ENCODE measurements around the gene SLC25A26.
A peak's percentile ranks its signal among the peaks of the same experiment; 100 is the strongest.
"Not testable (repeated sequence)": the region's sequence is repeated elsewhere in the genome, so short reads cannot be mapped to it uniquely, and the experiment has no call there.

SLC25A26 gene

GRCh38 chr3:66270701-66271100, 49.9 kb downstream of the SLC25A26 start:
- DNase-seq, result no peak

- no peak for DNase-seq
Observed at GRCh38 chr3:66271231-66271630, 50.4 kb downstream of the SLC25A26 start.

- no peak for DNase-seq
Observed at GRCh38 chr3:66272016-66272415, 51.2 kb downstream of the SLC25A26 start.

GRCh38 chr3:66274837-66275236, 54.0 kb downstream of the SLC25A26 start:
- not testable (repeated sequence) for DNase-seq

- DNase-seq, result peak; percentile 40
Observed at GRCh38 chr3:66276705-66277274, 56.0 kb downstream of the SLC25A26 start.

GRCh38 chr3:66279168-66279567, 58.4 kb downstream of the SLC25A26 start:
- no peak for DNase-seq

- no peak for DNase-seq
Observed at GRCh38 chr3:66280304-66280703, 59.5 kb downstream of the SLC25A26 start.

- DNase-seq, result not testable (repeated sequence)
Observed at GRCh38 chr3:66291922-66292321, 71.1 kb downstream of the SLC25A26 start.

- DNase-seq, result no peak
Observed at GRCh38 chr3:66297260-66297873, 76.6 kb downstream of the SLC25A26 start.

GRCh38 chr3:66297900-66298299, 77.1 kb downstream of the SLC25A26 start:
- no peak for DNase-seq

- no peak for DNase-seq
Observed at GRCh38 chr3:66298591-66298990, 77.8 kb downstream of the SLC25A26 start.

- not testable (repeated sequence) for DNase-seq
Observed at GRCh38 chr3:66299085-66299484, 78.3 kb downstream of the SLC25A26 start.

GRCh38 chr3:66299891-66300290, 79.1 kb downstream of the SLC25A26 start:
- no peak for DNase-seq

GRCh38 chr3:66302288-66302687, 81.5 kb downstream of the SLC25A26 start:
- no peak for DNase-seq

GRCh38 chr3:66303491-66303901, 82.7 kb downstream of the SLC25A26 start:
- DNase-seq, result no peak

- no peak for DNase-seq
Observed at GRCh38 chr3:66304293-66304692, 83.5 kb downstream of the SLC25A26 start.

GRCh38 chr3:66306086-66306485, 85.3 kb downstream of the SLC25A26 start:
- not testable (repeated sequence) for DNase-seq

- DNase-seq, result not testable (repeated sequence)
Observed at GRCh38 chr3:66306991-66307390, 86.2 kb downstream of the SLC25A26 start.

- DNase-seq, result no peak
Observed at GRCh38 chr3:66312039-66312438, 91.2 kb downstream of the SLC25A26 start.

- DNase-seq, result no peak
Observed at GRCh38 chr3:66314455-66314854, 93.7 kb downstream of the SLC25A26 start.

- no peak for DNase-seq
Observed at GRCh38 chr3:66317750-66318376, 97.1 kb downstream of the SLC25A26 start.

- no peak for DNase-seq
Observed at GRCh38 chr3:66320390-66320789, 99.6 kb downstream of the SLC25A26 start.

GRCh38 chr3:66322436-66322835, 101.6 kb downstream of the SLC25A26 start:
- no peak for DNase-seq

- no peak for DNase-seq
Observed at GRCh38 chr3:66326340-66326739, 105.5 kb downstream of the SLC25A26 start.

GRCh38 chr3:66335671-66336070, 114.9 kb downstream of the SLC25A26 start:
- DNase-seq, result no peak
